SHP77 (cell line): Measurements from ENCODE around the gene SOCS2.

Source experiments
- DNase-seq, 2 experiments: peaks; one replicate each; lab custom pipeline; 2025; lab: John Stamatoyannopoulos, UW

Gene SOCS2

DNA sequence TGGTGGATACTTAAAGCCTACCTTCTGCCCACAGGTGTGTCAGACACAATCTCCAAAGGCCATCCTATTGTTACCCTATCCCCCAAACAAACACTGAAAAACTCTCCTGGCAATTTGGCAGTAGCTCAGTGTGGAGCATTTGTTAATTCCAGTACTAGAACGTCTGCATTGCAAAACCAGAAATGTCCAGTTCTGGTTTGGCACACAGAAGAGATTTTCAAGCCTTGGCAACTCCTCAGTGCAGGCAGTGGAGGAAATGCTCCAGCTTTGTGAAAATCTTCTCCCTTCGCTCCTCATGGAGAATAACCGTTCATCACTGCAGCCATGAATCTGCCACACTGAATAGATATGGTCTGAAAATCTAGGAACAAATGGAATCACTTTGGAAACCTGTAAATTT lies 5.3 kb upstream of the SOCS2 start:
- DNase-seq = no peak

DNA sequence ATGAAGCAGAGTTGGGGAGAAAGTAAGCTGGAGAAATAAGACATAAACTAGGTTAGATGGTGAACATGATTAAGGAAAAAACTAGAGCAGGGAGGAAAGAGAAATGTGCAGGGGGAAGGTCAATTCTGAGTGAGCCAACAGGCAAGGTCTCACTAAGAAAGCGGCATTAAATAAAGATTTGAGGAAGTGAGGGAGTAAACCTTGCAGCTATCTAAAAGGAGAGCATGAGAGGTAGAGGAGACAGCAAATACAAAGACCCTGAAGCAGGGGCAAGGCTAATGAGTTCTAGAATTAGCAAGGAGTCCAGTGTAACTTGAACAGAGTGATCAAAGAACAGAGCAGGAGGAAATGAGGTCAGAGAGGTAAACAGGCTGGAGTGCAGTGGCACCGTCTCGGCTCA lies 4.4 kb upstream of the SOCS2 start:
- no peak for DNase-seq

DNA sequence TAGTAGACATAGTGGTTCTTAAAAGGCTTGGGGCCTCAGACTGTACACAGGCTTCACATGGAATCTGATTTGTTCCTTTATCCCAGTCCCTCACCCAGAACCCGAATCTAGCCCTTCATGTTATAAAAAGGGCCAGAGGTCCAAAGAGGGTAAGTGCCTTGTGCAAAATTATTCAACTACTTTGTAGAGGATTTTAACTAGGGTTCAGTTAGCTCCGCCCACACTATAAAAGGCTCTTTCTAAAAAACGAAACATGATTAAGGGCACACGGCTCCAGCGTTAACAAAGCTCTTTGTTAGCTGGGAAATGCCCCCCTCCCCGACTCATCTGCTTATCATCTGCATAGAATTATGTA lies 3.2 kb upstream of the SOCS2 start:
- no peak for DNase-seq

DNA sequence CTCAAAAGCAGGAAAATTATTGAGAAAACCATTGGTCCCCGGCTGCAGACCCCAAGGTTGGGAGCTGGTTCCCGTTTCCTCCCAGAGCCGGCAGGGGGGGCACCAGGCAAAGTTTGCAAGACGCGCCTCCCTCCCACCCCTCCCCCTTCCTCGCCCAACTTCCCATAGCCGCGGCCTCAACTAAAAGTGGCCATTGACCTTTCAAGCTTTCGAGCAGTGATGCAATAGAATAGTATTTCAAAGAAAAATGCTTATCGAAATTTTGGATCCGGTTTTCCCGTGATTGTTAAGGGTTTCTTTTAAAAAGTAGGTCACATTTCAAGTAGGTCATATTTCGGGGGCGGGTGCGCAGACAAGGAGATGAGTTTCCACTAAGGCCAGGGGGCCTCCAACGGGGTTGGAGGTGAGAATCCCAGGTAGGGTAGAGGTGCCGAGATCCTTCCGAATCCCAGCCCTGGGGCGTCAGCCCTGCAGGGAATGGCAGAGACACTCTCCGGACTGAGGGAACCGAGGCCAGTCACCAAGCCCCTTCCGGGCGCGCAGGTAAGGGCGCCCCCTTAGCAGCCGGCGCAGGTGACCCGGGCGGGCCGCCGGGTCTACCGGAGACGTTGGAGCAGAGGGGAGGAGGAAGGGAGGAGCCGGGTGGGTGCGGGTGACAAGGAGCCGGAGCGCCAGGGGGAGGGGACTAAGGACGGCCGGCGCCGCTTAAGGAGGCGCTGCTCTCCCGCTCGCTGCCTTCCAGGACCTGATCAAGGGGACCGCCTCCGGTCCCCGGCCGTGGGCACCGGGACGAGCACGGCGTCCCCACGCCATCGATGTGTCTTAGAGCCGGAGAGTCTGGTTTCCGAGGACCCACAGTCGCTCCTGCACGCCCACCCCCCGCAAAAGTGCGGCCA lies 2.6 kb upstream of the SOCS2 start:
- DNase-seq = peak; percentile 57 to 64

DNA sequence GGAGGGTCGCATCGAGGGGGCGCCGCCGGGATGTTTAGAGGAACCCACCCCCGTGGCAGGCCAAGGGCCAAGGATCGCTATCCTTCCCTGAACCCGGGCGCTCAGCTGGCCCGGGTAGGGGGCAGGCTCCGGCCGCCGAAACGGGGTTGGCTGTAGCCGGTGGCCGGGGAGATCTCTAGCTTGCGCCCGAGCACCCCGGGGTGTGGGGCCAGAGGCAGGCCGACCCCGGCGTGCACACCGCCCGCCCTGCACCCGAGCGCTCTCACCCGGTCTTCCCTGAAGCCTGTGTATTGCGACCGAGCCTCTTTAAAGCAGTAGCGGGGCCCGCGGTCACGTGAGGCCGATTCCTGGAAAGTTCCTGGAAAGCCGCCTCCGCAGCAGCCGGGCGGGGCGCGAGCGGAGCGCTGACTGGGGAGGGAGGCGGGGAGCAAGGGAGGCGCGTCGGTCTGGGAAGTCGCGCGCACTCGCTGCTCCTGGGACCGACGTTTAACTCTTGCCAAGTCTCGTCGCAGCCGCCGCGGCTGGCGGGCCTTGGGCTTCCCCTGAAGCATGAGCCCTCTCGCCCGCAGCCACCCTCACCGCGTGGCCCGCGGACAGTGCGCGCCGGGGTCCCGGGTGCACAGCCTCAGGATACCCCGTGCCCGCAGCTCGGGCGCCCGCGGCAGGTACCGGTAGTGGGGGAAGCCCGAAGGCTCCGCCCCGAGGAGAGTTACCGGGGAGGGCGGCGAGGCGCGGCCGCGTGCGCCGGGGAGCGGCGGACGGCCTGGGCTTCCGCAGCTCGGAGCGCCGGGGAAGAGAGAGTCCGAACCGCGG lies 1.7 kb upstream of the SOCS2 start:
- peak; percentile 64 to 75 for DNase-seq

DNA sequence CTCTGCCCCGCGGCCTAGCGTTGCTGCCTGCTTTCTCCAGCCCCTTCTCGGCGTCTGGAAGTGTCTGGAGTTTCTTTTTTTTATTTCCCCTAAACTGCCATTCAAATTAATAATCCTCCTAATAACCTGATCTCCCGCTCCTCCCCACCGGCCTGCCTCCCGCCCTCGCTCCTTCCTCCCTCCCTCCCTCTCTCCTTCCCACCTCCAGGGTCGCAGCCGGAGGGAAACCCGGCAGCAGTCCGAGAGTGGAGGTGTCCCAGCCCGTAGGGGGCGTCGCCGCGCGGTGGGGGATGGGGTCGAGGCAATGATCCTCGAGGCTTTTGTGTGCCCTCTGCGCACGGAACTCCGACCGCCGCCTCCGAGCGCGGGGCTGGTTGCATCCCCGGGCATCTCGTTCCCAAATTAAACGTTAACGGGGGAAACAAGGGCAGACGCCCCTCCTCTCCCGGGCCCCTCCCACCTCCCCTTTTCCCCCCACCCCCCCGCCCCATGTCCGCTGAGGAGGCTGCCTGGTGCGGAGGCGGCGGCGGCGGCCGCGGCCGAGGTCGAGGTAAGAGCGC lies 1.0 kb upstream of the SOCS2 start:
- peak in 1 of 2 experiments; percentile 5 for DNase-seq

DNA sequence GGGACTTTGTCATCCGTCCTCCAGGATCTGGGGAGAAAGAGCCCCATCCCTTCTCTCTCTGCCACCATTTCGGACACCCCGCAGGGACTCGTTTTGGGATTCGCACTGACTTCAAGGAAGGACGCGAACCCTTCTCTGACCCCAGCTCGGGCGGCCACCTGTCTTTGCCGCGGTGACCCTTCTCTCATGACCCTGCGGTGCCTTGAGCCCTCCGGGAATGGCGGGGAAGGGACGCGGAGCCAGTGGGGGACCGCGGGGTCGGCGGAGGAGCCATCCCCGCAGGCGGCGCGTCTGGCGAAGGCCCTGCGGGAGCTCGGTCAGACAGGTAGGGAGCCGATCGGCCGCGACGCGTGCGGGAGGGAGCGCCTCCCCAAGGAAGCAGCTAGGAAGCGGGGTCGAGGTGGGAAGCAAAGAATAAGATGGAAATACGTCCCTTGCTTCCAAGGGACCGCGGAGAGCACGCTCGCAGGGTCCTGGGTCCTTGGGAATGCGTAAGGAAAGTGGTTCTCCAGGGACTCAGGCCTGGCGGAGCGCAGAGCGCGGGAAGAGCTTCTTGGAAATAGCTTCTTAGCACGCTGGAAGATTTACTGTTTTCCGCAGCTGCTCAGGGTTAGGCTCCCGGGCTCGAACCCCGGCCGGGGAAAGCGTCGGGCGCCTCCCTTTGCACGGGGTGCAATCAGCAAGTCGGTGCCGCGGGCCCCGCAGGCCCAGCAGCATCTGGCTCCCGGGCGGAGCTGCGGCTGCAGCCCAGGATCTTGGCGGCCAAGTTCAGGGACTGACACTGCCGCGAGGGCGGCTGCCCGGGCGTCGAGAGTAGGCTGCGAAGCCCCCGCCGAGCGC lies 457 bp downstream of the SOCS2 start:
- DNase-seq = no peak

DNA sequence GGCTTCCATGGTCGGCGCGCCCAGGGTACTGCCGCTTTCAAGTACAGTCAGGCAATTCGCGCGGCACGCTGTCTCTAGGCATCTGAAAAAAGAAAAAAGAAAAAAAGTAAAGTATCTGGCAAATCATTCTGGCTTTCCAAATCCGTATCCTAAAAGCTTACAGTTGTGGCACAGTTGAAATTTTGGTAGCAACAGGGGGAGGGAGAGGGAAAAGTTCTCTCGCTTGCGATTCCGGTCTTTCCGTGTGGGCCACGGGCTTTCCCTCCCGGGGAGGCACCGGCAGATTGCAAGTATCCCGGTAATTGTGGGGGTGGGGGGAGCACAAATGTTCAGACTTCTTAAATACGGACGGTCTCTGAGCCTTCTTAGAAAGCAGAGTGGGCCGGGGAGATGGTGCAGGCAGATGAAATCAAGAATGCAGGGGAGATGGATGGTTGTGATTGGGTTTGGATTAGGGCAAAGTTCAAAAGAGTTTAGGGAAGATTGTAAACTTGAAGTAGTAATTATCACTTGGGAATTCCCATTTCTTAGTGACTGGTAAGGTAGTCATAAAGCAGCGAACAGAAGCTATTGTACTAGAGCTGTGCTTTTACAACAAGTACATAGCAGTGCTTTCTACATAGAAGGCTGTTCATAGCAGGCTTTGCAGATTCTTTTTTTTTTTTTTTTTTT lies 1.2 kb downstream of the SOCS2 start:
- no peak for DNase-seq

DNA sequence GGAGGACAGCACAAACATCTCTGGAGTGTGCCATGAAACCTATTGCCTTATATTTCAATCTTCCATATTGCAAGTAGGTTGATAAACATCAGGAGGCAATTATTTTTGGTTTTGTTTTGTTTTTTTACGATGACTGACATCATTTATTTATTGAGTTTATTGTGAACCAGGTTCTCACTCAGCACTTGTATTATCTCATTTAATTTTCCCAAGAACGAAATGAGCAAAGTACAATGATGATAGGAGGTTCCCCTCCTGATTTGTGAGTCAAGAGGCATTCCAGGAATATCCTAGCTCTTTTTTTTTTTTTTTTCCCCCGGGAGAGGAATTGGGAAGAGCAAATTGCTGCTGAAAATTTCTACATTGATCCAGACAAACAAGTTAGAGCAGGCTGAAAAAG lies 4.7 kb downstream of the SOCS2 start:
- no peak for DNase-seq

DNA sequence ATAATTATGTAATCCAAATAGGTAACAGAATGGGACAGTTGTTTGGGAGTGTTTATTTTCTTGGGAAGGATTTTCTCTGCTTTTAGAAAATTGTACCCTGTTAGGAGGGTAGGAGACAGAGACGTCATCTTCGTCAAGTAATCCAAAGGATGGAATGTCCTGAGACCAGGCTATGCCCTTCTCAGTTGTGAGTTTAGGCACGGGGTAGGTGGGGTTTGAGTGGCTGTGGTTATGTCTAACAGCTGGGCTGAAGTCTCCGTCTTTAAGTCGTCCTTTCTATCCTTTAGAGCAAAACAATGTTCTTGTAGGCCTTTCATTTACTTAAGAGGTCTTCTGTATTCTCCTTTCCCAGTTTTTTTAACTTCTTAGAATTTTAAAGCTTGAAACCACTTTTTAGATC lies 5.7 kb downstream of the SOCS2 start:
- DNase-seq = no peak

DNA sequence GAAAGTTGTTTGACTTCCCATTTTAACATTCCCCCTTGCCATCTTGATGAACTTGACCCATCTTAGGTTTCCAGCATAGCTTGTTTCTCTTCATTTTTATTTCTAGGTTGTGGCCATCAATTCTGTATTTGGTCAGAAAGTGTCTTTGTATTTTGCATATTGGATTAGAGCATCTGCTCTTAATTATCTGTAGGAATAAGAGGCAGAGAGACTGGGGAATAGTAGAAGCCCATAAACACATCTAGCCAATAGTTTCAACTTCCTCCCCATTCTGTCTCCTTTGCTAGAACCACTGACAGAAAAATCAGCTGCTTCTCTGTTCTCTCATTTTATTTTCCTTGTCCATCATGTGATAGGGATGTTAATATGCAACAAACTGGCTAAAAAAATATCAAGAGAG lies 8.2 kb downstream of the SOCS2 start:
- DNase-seq = no peak

DNA sequence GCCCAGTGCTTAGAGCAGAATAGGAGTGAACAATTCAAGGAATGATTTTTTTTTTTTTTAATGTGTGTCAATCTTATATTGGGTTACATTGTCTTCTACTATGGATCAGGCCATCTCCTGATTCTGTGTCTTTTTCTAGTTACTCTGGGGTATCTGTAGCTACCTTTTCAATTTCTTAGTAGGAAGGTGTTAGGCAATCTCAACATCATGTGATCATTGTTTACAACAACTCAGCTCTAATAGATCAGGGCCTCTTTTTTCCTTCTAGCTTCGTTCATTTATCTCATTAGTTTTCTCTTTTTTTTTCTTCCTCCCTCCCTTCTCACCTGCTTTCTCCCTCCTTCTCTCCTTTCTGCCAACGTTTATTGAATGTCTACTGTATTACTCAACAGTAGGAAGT lies 8.9 kb downstream of the SOCS2 start:
- DNase-seq = no peak

DNA sequence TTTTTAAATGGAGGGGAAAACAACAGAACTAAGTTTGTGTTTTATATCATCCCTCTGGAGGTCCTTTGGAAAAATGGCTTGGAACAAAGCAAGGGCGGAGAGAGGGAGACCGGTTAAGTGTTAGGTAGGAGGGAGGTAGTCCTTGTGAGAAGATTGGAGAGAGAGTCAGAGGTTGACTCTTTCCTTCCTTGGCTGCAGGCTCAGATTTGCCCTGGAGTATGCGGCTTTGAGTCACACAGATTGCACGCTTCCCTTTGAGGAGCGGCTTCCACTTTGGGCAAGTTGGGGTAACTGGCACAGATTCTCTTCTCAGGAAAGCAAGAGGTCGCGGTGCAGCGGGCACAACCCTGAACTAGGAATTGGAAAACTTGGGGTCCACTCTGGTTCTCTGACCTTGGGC lies 9.9 kb downstream of the SOCS2 start:
- no peak for DNase-seq

DNA sequence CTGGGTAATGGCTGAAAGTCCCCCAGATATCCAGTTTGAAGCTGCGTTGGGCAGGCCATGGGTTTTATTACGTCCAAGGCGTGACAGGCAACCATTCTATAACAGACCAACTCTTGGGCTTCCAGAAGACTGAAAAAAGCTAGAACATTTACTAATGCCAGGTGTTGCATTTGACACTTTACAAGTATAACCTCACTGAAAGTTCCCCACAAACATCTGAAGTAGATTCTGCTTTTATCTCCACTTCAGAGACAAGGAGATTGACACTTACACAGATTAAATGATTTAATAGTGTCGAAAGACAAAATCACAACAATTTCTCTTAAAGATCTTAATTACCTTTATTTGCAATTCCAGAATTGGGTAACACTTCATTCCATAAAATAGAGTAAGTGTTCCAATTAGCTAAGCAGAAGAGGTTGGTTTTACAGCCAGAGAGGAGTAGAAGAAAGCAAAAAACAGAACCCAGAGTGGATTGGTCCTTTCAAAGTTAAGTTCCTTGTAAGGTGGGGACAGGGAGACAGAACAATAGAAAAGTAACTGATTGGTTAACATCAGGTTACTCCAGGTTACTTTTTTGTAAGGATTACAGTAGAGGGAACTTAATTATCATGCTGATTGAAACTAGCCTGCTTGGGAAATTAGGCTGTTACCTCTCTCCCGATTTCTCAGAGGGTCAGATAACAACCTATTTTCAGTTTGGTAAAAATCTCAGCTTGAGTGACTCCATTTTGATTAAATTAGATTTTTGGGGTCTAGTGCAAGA lies 11.3 kb downstream of the SOCS2 start:
- DNase-seq = no peak

DNA sequence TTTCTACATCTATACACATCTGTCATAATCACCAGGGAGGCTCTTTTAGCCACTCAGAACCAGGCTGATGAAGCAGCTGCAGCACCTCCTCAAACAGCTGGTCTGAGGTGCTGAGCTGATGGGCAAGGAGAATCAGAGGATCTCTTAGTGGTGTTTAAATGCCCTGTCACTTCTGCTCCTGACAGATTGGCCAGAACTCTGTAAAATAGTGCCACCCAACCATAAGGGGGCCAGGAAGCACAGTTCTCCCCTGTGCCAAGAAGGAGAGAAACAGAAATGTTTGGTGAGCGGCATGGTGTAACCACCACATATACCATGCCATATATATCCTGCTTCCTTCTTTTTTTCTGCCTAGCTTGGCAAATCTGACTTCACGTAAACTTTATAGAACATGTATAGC lies 12.8 kb downstream of the SOCS2 start:
- DNase-seq = no peak

DNA sequence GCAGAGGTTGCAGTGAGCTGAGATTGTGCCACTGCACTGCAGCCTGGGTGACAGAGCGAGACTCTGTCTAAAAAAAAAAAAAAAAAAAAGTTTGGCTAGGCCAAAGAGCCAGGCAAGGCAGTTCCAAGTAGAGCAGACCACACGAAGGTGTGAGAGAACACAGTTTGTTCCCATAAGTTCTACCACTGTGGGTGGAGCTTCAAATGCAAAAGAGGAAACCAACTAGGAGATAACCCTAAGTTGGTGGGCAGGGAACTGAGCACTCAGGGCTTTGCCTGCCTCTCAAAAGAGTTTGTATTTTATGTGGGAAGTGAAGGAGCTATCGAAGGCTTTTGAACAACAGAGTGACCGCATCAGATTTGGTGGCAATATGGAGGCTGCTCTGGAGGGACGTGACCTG lies 15.1 kb downstream of the SOCS2 start:
- no peak for DNase-seq

DNA sequence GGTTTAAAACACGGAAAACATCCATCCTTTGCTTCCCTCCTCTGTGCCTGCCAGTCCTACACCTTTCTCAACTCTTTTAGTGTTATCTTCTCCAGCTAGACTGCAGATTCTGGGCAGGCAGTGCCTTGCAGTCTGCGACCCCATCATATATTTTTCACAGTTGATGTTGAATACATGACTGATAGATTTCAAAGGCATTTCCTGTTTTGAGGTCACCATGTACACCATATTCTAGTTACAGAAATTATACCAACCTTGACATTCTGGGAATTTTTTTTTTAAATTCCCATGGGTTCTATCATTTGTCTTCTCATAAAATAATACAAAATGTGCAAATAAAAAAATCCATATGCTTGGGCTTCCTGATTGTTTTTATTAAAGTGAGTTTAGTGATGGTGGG lies 16.6 kb downstream of the SOCS2 start:
- no peak for DNase-seq

DNA sequence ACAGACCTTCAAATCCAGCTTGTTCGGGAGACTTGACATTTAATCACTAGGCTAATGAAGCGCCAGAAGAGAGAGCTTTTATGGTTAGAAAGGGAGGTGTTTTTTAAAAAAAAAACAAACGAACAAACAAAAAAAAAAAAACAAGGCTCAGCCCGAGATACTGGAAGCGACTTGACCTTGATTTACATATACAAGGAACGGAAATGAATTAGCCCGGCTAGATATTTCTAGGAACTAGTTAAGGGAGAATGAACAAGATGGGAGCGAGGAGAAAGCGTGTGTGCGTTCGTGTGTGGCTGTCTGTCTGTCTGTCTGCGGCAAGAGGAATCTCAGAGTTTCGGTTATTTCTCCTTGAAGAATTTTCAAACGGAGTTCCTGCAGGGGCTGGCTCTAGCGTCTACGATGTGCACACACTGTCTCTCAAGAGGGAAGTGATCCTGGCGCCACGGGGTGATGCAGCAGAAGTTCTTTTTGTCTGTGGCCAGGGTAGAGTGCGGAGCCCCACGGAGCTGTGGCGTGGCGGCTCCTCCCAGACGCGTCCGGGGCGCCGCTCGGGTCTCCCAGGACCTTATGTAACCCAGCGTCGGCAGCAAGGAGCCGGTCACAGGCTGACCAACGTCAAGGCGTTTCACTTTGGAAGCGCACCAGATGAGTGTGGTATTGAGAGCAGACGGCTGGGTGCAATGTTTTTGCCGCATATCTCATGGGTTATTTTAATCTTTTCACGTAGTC lies 18.8 kb downstream of the SOCS2 start:
- no peak for DNase-seq

DNA sequence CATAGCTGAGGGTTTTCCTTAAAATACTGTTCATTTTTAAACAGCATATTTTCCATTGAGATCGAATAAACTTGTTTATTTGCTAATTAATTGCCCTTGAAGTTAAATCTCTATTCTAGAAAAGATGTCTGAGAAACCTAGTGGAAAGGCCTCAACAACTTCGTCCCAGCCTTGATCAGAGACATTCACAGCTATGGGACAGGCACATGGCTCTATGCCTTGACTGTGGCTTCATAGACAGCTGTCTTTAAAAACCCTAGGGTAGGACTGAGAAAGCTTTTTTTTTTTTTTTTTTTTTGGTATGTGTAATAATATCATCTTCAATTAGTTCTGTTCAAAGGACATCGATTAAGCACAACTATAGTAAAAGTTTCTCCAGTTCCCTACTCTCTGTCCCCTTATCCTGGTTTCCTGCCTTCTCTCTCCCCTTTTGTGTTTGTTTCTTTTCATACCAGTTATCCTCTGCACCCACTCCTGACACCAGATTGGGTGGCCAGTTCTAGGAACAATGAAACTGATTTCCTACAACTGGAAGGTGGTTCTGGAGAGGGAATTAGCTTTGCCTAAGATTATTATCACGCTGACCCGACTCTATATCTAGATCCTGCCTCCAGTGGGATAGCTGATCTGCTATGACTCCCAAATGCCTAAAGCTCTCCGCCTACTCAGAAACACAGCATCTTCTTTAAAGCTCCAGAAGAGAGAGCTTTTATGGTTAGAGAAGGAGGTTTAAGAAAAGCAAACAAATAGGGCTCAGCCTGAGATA lies 20.3 kb downstream of the SOCS2 start:
- no peak for DNase-seq
